OCI-LY3 (cell line): ENCODE measurements around the gene DNM3.

Experiments used
- CTCF ChIP-seq: fragments of 200-600, 300-600 bp; sonication (generic); IDR thresholded peaks from 2 replicates; pipeline ENCODE4 v1.5.1; 2014; ENCODE audit warnings: antibody characterized with exemption, low read length, low read depth
- EZH2phosphoT487 ChIP-seq: fragments of 200-600 bp; shearing (Covaris generic); IDR thresholded peaks from 2 replicates; pipeline ENCODE4 v1.6.1; 2018; ENCODE audit warnings: antibody characterized with exemption, mixed run types, low read depth

- no peak for TF ChIP-seq CTCF
- no peak for TF ChIP-seq EZH2phosphoT487
Measured at GRCh38 chr1:172141341-172141881, 300.1 kb downstream of the DNM3 start.
